GM12875 (cell line): ENCODE measurements around the gene PDLIM7.

Source experiments
- H3K4me3 ChIP-seq: one replicate; pipeline ENCODE4 v1.5.1; 2011; ENCODE audit warnings: low read depth, low read length, control low read depth
- CTCF ChIP-seq: IDR thresholded peaks from 2 replicates; pipeline ENCODE4 v1.5.1; 2011; ENCODE audit warnings: low read depth, mild to moderate bottlenecking, control low read depth, inconsistent platforms, low read length, moderate library complexity, borderline replicate concordance; ENCODE audit not compliant: insufficient read depth

PDLIM7 gene

GRCh38 chr5:177509991-177510566 lies 12.7 kb upstream of the PDLIM7 start:
- TF ChIP-seq CTCF = no peak
- peak overlapping the region; percentile 81 for H3K4me3 ChIP-seq

GRCh38 chr5:177509381-177509951 lies 12.1 kb upstream of the PDLIM7 start, which contains the start of gene DOK3:
DOK3 (minus strand) TSS chr5:177509826; CDS start chr5:177509540, 286 bp downstream.
- H3K4me3 ChIP-seq = peak within 1 kb of the TSS; percentile 81
- TF ChIP-seq CTCF = no peak

- peak overlapping the region; percentile 81 for H3K4me3 ChIP-seq
- no peak for TF ChIP-seq CTCF
These were observed 11.4 kb upstream of the PDLIM7 start for GRCh38 chr5:177508837-177509236.

- H3K4me3 ChIP-seq = peak overlapping the region; percentile 81
- no peak for TF ChIP-seq CTCF
These were observed 10.8 kb upstream of the PDLIM7 start for GRCh38 chr5:177508221-177508611.

- TF ChIP-seq CTCF = peak; percentile 31; the same call in 1 of the 2 replicates
- H3K4me3 ChIP-seq = peak overlapping the region; percentile 81
These were observed 10.3 kb upstream of the PDLIM7 start for GRCh38 chr5:177507596-177508220.

GRCh38 chr5:177507165-177507564 lies 9.8 kb upstream of the PDLIM7 start:
- peak overlapping the region; percentile 81 for H3K4me3 ChIP-seq
- TF ChIP-seq CTCF = peak; percentile 32; the same call in 1 of the 2 replicates

DNA sequence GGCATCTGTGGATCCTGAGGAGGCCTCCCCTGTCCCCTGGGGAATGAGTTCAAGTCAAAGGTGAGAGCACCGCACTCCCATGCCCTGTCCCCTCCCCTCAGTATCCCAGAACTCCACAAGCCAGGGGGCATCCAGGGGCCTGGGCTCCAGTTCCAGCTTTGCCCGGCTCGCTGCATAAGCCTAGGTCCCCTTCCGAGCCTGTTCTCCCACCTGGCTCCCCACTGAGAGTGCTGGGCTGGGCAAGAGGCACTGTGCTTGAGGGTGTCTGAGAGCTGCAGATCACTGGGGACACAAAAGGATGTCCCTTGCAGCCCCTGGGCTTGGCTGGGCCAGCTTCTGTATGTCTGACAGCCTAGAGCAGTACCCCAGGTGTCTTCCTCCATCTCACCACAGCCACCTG lies 7.7 kb upstream of the PDLIM7 start:
- no peak for TF ChIP-seq CTCF
- no peak overlapping the region for H3K4me3 ChIP-seq
